NCI-H1694 (cell line): Measurements from ENCODE around the gene BCAS3.
"Not testable (repeated sequence)": the region's sequence is repeated elsewhere in the genome, so short reads cannot be mapped to it uniquely, and the experiment has no call there.

Experiments
- DNase-seq: peaks from one replicate; lab custom pipeline; 2025; lab: John Stamatoyannopoulos, UW

The BCAS3 gene

DNA sequence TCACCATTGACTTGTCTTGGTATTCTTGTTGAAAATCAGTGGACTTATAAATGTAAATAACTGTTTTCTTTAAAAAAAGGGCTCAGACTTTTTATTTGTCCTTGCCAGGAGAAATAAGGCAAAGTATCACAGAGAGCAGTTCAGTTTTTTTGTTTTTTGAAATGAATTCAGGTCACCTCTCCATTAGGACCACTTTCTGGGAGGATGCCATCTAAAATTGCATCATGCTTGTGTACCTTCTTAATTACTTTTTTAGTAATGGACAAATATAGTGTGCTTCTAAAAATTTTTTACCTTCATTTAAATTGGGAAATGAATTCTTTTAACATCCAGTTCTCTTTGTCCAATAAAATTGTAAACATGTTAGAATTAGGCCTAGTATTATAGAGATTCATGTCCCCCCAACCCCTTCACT is 210.0 kb downstream of the BCAS3 start:
- DNase-seq = no peak

- DNase-seq = no peak
These were observed 211.4 kb downstream of the BCAS3 start for GRCh38 chr17:60888812-60889709.

- no peak for DNase-seq
These were observed 213.5 kb downstream of the BCAS3 start for GRCh38 chr17:60891149-60891548.

- no peak for DNase-seq
These were observed 215.8 kb downstream of the BCAS3 start for GRCh38 chr17:60893475-60893874.

DNA sequence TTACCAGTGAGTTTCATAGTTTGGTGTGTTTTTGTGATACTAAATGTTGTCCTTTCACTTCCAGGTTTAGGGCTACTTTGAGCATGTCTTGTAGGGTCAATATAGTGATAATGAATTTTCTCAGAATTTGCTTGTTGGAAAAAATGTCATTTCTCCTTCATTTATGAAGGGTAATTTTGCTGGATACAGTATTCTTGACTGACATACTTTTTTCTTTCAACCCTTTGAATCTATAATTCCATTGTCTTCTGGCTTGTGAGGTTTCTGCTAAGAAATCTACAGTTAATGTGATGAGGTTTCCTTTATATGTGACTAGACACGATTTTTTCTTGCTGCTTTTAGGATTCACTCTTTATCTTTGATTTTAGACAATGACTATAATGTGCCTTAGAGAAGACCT is 219.3 kb downstream of the BCAS3 start:
- DNase-seq = no peak

DNA sequence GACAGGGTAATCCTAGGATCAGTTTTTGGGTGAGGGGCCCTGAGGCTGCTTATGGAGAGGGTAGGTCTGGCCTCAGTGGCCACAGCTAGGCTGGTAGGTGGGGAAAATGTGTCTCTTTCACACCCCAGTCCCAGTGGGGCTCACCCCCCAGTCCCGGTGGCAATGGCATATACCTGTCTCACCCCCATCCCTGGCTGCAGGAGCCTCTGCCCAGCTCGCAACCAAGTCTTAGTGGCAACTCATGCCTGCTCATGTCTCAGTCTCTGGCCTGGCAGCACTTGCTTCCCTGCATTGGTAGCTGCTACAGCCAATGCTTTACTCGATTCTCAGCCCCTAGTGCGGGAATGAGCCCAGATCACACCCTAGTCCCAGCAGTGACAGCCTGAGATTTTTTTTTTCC is 221.5 kb downstream of the BCAS3 start:
- DNase-seq = no peak

- no peak for DNase-seq
These were observed 223.0 kb downstream of the BCAS3 start for GRCh38 chr17:60900688-60901087.

DNA sequence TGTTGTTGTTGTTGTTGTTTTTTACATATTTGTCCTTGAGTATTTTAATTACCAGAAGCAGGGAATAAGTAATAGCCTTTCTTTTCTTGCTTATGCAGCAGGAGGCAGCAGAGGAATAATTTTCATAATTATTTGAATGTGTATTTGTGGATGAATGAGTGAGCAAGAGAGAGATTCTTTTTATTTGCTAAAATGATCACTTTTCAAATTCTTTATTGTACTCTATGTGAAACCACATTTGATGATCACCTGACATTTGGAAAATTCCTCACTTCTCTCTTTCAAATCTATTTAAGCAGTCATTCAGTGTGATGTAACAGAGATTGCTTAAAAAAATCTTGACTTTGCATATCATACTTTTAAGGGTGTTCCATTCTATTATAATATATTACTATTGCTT is 223.6 kb downstream of the BCAS3 start:
- DNase-seq = no peak

DNA sequence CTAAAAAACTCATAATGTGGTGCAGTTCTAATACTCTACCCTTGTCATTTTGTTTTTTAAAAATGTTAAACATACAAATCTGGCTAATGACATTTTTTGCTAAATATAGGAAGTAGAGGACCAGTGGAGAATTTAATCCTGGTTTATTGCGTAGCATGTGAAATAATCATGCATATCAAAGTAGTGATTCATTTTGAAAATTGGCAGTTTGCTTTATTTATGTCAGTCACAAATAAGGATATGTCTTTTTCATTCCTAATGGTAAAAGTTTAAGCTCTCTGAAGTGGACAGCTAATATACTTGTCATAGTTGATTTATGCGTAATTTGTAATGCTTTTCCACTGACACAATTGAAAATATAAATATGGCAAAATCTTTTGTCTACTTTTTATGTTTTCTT is 224.2 kb downstream of the BCAS3 start:
- DNase-seq = no peak

DNA sequence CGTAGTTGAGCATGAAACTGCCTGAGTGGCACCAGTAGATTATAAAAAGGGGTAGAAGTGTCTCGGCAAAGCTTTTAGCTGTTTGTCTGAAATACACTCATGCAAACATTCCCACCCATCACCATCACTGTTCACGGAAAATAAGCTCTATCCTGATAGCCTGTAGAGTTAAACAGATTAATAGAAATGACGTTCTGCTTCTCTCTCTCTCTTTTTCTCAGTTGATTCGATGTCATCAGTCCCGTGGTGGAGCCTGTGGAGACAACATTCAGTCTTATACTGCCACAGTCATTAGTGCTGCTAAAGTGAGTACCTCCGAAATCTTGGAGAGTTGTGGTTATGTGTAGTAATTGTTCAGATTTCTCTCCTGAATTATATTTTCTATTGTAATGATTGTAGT is 224.7 kb downstream of the BCAS3 start:
- DNase-seq = no peak

DNA sequence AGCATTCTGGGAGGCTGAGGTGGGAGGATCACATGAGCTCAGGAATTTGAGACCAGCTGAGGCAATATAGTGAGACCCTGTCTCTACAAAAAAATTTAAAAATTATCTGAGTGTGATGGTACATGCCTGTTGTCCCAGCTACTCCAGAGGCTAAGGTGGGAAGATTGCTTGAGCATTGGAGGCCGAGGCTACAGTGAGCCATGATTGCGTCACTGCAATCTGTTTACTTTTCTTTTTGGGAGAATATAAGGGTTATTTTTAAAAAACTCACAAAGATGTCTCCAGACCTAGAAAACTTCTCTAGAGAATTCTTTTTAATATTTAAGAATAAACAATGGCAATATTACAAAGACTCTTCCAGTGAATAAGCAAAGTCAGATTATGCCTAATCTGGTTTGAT is 226.9 kb downstream of the BCAS3 start:
- DNase-seq = no peak

GRCh38 chr17:60905709-60906108 is 228.1 kb downstream of the BCAS3 start:
- no peak for DNase-seq

DNA sequence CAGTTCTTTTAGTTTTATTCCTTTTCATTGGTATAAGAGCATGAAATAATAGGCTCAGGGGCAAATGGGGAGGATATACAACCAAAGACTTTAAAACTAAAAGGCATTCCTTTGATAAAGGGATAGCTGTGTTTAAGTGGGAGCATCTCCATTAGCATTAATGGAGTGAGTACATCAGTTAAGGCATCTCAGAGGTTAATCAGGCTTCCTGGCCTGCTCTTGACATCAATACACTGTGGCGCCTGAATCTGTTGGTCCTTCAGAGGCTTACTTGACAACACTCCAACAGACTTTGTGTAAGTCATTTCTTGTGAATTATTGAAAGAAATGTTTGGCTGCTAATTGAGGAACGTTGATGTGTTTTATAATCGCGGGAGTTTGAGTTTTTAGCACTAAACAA is 230.7 kb downstream of the BCAS3 start:
- no peak for DNase-seq

GRCh38 chr17:60909405-60909804 is 231.8 kb downstream of the BCAS3 start:
- no peak for DNase-seq

GRCh38 chr17:60910415-60910814 is 232.8 kb downstream of the BCAS3 start:
- no peak for DNase-seq

GRCh38 chr17:60914078-60914477 is 236.4 kb downstream of the BCAS3 start:
- no peak for DNase-seq

- no peak for DNase-seq
These were observed 238.4 kb downstream of the BCAS3 start for GRCh38 chr17:60916043-60916442.

DNA sequence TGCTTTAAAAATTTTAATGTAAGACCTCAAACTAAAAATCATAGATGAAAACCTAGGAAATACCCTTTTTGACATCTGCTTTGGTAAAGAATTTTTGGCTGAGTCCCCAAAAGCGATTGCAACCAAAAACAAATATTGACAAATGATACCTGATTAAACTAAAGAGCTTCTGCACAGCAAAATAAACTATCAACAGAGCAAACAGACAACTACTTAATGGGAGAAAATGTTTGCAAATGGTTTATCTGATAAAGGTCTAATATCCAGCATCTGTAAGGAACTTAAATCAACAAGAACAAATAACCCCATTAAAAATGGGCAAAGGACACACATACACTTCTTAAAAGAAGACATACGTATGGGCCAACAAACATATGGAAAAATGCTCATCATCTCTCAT is 242.5 kb downstream of the BCAS3 start:
- DNase-seq = no peak

- no peak for DNase-seq
These were observed 245.3 kb downstream of the BCAS3 start for GRCh38 chr17:60923000-60923399.

DNA sequence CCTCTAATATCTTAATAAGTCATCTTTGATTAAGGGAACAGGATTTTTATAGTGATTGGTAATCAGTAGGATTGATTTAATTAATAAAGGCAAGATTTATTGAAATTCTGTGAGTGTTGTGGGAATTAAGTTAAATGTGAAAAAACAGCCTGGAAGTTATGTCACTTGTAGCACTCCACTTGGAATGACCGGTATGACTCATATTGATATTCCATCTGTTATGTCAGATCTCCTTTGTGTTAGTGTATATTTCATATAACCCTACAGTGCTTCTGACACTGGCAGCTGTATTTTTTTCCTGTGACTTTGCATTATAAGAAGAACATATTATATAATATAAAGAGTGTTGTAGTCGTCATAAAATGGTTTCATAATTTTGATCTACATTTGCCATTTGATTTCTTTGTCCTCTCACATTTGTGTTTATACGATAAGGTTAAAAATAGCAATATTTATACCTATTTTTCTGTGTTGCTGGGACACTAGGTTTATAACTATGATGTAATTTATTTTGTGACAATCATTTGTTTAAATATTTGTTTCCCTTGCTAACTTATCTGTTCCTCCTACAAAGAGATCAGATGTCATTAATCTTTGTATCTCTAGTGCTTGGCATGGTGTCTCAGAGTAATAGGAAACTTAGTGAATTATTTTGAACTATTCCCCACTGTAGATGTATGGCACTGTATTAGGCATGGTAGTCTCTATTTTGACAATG is 249.0 kb downstream of the BCAS3 start:
- no peak for DNase-seq

GRCh38 chr17:60933739-60934138 is 256.1 kb downstream of the BCAS3 start:
- no peak for DNase-seq

DNA sequence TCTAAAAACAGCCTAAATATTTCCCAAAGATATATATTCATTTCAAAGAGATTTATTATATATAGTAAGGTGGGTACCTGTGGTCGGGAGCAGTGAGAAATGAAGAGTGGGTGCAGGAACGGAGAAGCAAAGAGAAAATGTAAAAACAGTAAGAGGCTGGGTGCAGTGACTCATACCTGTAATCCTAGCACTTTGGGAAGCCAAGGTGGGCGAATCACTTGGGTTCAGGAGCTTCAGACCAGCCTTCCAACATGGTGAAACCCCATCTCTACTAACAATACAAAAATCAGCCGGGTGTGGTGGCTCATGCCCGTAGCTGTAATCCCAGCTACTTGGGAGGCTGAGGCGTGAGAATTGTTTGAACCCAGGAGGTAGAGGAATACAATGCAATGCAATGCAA is 257.1 kb downstream of the BCAS3 start:
- no peak for DNase-seq

- not testable (repeated sequence) for DNase-seq
These were observed 258.3 kb downstream of the BCAS3 start for GRCh38 chr17:60935991-60936390.
